ENCODE data around the gene GLRX2.
A peak's percentile ranks its signal among the peaks of the same experiment; 100 is the strongest.

Gene GLRX2

DNA sequence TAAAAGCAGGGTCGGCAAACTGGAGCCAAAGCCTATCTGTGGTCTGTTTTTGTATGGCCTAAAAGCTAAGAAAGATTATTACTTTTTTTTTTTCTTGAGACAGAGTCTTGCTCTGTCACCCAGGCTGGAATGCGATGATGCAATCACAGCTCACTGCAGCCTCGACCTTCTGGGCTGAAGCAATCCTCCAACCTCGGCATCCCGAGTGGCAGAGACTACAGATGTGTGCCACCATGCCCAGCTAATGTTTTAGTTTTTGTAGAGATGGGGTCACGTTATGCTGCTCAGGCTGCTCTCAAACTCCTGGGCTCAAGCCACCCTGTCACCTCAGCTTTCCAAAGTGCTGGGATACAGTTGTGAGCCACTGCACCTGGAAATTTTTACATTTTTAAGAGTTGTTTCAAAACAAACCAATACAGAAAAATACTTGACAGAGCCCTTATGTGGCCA lies 6.5 kb upstream of the GLRX2 start:
- DNase-seq (ENCODE audit: low spot score): no peak

DNA sequence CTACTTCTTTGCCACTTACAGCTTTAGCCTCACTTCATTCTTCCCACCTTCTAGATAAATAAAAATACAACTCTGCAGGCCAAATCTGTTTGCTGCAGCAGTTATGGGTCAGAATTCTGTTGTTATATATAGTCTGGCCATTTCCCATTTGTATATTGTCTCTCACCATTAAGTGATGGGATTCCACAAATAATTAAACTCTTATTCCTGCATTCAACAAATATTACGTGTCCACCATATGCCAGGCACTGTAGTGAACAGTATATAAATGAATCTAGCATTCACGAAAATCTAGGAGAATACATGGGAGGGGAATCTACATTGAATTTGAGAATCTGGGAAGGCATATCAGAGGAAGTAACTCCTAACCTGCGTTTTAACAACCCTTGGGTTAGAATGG lies 5.7 kb upstream of the GLRX2 start:
- DNase-seq (ENCODE audit: low spot score): no peak

GRCh38 chr1:193110246-193110645 lies 5.0 kb upstream of the GLRX2 start:
- DNase-seq (ENCODE audit: low spot score): no peak

- no peak for DNase-seq (ENCODE audit: low spot score)
These were observed 4.4 kb upstream of the GLRX2 start for GRCh38 chr1:193109619-193110018.

DNA sequence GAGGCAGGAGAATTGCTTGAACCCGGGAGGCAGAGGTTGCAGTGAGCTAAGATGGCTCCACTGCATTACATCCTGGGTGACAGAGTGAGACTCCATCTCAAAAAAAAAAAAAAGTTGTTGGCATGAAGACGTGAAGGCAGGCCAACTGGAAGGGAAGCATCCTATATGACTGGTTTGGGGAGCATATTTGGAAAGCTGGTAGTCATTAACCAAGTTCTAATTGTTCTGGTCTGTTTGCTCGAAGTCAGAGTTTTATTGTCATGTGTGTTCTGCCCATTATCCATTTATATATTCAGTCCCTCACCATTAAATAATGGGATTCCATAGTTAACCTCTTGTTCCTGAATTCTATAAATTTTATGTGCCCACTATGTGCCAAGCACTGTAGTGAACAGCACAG lies 3.3 kb upstream of the GLRX2 start:
- DNase-seq (ENCODE audit: low spot score): no peak

GRCh38 chr1:193105821-193106177 lies 585 bp upstream of the GLRX2 start:
- DNase-seq (ENCODE audit: low spot score): no peak

GRCh38 chr1:193104502-193104906 lies 710 bp downstream of the GLRX2 start:
- peak; percentile 32 for DNase-seq (ENCODE audit: low spot score)

DNA sequence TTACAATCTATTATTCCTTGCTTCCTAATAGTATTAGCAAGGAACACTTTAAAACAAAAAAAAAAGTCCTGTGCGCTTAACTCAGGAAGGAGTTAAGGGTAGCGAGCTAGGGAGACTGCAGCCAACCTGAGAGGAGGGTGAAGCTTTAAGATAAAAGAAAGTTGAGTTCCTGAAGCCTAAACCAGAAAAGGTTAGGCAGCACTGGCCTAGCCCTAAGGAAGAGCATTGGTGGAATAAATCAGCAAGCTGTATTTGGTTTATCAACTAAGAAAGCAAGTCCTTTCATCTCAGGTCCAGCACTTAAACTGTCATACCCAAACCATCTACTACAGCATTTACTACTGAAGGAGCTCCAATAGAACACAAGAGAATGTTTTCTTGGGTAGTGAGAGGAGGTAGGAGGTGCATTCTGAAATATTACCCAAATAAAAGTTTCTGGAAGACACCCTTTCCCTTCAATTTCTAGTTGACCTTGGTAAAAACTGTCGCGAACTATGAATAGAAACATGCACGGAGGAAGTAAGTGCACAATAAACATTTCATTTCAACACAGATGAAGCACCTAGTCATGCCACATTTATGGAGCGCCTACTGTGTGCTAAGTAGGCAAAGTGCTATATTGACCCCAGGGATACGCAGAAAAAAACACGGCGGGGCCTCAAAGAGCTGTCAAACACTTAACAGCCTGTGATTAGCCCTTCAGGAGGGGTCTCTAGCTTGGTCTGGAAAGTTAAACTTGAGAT lies 1.3 kb downstream of the GLRX2 start:
- DNase-seq (ENCODE audit: low spot score): no peak

- DNase-seq (ENCODE audit: low spot score): no peak
These were observed 2.6 kb downstream of the GLRX2 start for GRCh38 chr1:193102662-193103061.

DNA sequence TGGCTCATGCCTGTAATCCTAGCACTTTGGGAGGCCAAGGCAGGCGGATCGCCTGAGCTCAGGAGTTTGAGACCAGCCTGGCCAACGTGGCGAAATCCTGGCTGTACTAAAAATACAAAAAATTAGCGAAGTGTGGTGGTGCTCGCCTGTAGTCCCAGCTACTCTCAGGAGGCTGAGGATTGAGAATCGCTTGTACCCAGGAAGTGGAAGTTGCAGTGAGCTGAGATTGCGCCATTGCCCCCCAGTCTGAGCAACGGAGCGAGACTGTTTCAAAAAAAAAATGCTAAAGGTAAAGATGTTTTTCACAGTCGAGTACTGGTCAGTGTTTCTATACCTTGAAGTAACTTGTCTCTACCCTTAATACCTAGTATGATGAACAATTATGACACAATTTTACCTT lies 11.1 kb downstream of the GLRX2 start:
- DNase-seq (ENCODE audit: low spot score): no peak

GRCh38 chr1:193090865-193091264 lies 14.3 kb downstream of the GLRX2 start:
- DNase-seq (ENCODE audit: low spot score): no peak

- DNase-seq (ENCODE audit: low spot score): no peak
These were observed 17.3 kb downstream of the GLRX2 start for GRCh38 chr1:193087893-193088292.

DNA sequence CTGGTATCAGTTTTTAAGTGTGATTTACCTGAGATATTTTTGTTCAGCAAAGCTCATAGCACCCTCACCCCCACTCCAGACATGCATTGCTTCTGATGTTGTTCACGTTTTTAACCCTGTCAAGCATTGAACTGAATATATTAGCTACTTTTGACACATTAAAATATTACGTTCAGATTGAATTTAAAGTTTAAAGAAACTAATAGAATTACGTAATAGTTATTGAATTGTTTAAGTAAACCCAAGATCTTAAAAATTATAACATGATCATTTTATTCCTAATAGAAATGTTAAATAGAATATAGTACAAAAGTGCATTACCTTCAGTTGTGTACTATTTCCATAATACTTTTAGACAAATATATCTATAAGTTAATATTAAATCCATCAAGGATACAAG lies 18.9 kb downstream of the GLRX2 start:
- DNase-seq (ENCODE audit: low spot score): no peak

DNA sequence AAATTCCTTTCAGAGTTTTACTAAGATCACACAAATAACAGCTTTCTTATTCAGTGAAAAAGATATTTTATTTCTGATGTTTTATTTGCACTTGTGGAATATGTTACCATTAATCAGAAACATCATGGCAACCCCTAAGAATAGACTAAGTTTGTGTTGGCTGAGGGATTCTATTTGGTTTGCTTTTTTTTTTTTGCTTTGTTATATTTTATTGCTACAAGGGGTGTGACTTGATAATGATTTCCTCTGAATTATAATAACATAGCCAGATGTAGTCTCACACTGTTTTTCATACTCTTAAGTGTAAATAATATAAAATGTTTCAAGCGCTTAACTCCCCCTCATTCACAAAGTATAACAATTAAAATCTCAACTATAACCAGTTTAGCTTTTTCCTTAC lies 20.0 kb downstream of the GLRX2 start:
- no peak for DNase-seq (ENCODE audit: low spot score)

DNA sequence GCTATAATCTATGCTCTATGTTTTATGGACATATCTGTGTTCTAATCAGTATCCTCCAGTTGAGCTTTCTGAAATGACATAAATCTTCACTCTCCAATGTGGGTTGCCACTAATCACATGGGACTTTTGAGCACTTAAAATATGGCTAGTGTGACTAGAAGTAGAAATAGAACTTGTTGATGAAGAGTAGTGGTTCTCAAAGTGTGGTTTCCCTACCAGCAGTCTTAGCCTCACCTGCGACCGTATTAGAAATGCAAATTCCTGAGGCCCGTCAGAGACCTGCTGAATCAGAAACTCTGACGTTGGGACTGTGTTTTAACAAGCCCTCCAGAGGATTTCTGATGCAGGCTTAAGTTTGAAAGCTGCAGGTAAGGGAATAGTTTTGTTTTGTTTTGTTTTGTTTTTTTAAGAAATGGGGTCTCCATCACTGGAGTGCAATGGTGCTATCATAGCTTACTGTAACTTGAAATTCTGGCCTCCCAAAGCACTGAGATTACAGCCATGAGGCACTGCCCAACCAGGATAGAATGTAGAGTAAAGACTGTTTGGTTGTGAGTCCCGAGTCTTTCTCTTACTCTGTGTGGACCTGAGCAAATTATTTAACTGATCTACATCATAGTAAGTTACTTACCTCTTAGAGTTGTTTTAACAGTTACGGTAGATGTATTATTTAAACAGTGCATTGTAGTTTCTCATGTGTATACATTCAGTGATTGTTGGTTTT lies 21.7 kb downstream of the GLRX2 start:
- DNase-seq (ENCODE audit: low spot score): no peak

- DNase-seq (ENCODE audit: low spot score): no peak
These were observed 26.0 kb downstream of the GLRX2 start for GRCh38 chr1:193079187-193079586.

- no peak for DNase-seq (ENCODE audit: low spot score)
These were observed 27.2 kb downstream of the GLRX2 start for GRCh38 chr1:193077991-193078390.

GRCh38 chr1:193070942-193071341 lies 34.3 kb downstream of the GLRX2 start:
- no peak for DNase-seq (ENCODE audit: low spot score)

GRCh38 chr1:193070386-193070753 lies 34.8 kb downstream of the GLRX2 start:
- no peak for DNase-seq (ENCODE audit: low spot score)

GRCh38 chr1:193069748-193070385 lies 35.3 kb downstream of the GLRX2 start:
- peak; percentile 10 for DNase-seq (ENCODE audit: low spot score)

- no peak for DNase-seq (ENCODE audit: low spot score)
These were observed 37.2 kb downstream of the GLRX2 start for GRCh38 chr1:193068013-193068412.

GRCh38 chr1:193066606-193067005 lies 38.6 kb downstream of the GLRX2 start:
- DNase-seq (ENCODE audit: low spot score): no peak

- no peak for DNase-seq (ENCODE audit: low spot score)
These were observed 39.3 kb downstream of the GLRX2 start for GRCh38 chr1:193065954-193066353.

Measured in HuH-7 (cell line).